OCI-LY1 (cell line): Measurements from ENCODE around the gene OXT.

Experiments used
- H2AFZ ChIP-seq: fragments of 200-600 bp; sonication (generic), shearing (Covaris generic); 2 replicates; pipeline ENCODE4 v1.6.0; 2014; ENCODE audit warnings: antibody characterized with exemption, mild to moderate bottlenecking, low read length
- H3F3A ChIP-seq: fragments of 200-600 bp; sonication (generic), shearing (Covaris generic); 2 replicates; pipeline ENCODE4 v1.6.0; 2014; ENCODE audit warnings: mild to moderate bottlenecking, antibody characterized with exemption, low read length, moderate library complexity; ENCODE audit not compliant: insufficient read depth
- H3K27ac ChIP-seq: fragments of 200-600 bp; sonication (generic); 2 replicates; pipeline ENCODE4 v1.5.1; 2014; ENCODE audit warnings: low read length, mixed run types, mild to moderate bottlenecking, low read depth; ENCODE audit not compliant: poor library complexity, severe bottlenecking
- H3K27me3 ChIP-seq: fragments of 200-600 bp; sonication (generic); 2 replicates; pipeline ENCODE4 v1.6.0; 2014; ENCODE audit warnings: antibody characterized with exemption, mild to moderate bottlenecking, low read length, moderate library complexity; ENCODE audit not compliant: insufficient read depth
- H3K36me3 ChIP-seq: fragments of 200-600 bp; sonication (generic); 2 replicates; pipeline ENCODE4 v1.6.1; 2014; ENCODE audit warnings: mild to moderate bottlenecking, antibody characterized with exemption, low read length, moderate library complexity, mixed read lengths; ENCODE audit not compliant: insufficient read depth
- H3K4me1 ChIP-seq: fragments of 200-600 bp; sonication (generic); 2 replicates; pipeline ENCODE4 v1.5.1; 2014; ENCODE audit warnings: mild to moderate bottlenecking, low read length, moderate library complexity; ENCODE audit not compliant: insufficient read depth, severe bottlenecking
- H3K4me2 ChIP-seq: fragments of 200-600 bp; sonication (generic), shearing (Covaris generic); 2 replicates; pipeline ENCODE4 v1.6.1; 2014; ENCODE audit warnings: low read length
- H3K4me3 ChIP-seq: fragments of 200-600 bp; sonication (generic); 2 replicates; pipeline ENCODE4 v1.5.1; 2014; ENCODE audit warnings: low read length, low read depth, mild to moderate bottlenecking, mixed read lengths; ENCODE audit not compliant: poor library complexity, severe bottlenecking
- H3K79me2 ChIP-seq: fragments of 200-600 bp; shearing (Covaris generic); 2 replicates; pipeline ENCODE4 v1.6.1; 2016; ENCODE audit warnings: mixed run types, low read length, mixed read lengths; ENCODE audit not compliant: insufficient read depth
- H3K9ac ChIP-seq: fragments of 200-600 bp; sonication (generic), shearing (Covaris generic); 2 replicates; pipeline ENCODE4 v1.6.1; 2014; ENCODE audit warnings: mild to moderate bottlenecking, low read length, mixed read lengths
- H3K9me2 ChIP-seq: fragments of 200-600 bp; sonication (generic), shearing (Covaris generic); 2 replicates; pipeline ENCODE4 v1.6.1; 2014; ENCODE audit warnings: low read depth, mild to moderate bottlenecking, low read length, mixed read lengths
- H3K9me3 ChIP-seq: fragments of 200-600 bp; shearing (Covaris generic); 2 replicates; pipeline ENCODE4 v1.6.1; 2014; ENCODE audit warnings: low read length, mixed read lengths
- H4K20me1 ChIP-seq: fragments of 200-600 bp; sonication (generic), shearing (Covaris generic); 2 replicates; pipeline ENCODE4 v1.6.0; 2016; ENCODE audit warnings: mild to moderate bottlenecking, low read length; ENCODE audit not compliant: insufficient read depth
- CTCF ChIP-seq: fragments of 200-600 bp; sonication (generic), shearing (Covaris generic); IDR thresholded peaks from 2 replicates; pipeline ENCODE4 v1.5.1; 2017; ENCODE audit warnings: mild to moderate bottlenecking, antibody characterized with exemption, low read length, moderate library complexity, mixed read lengths
- EZH2 ChIP-seq: fragments of 200-600 bp; sonication (generic), shearing (Covaris generic); IDR thresholded peaks from 2 replicates; pipeline ENCODE4 v1.8.0; 2017; ENCODE audit warnings: borderline replicate concordance, mixed run types, mild to moderate bottlenecking, antibody characterized with exemption, low read length, moderate library complexity, mixed read lengths

Gene OXT

GRCh38 chr20:3090565-3090964, 19.1 kb downstream of the OXT start:
- Histone ChIP-seq H3K9me2 (no peaks in the 10 kb centered on the region), H3K4me1 (no peaks in the 10 kb centered on the region), H3K4me3 (no peak overlapping the region), H2AFZ (no peak overlapping the region), H3K36me3 (no peaks in the 10 kb centered on the region), H3K9ac (no peak overlapping the region), H3K27ac (no peak overlapping the region), H3K79me2 (no peaks in the 10 kb centered on the region), H3F3A (no peaks in the 10 kb centered on the region), H4K20me1 (no peaks in the 10 kb centered on the region), H3K9me3 (no peaks in the 10 kb centered on the region), H3K4me2 (no peak overlapping the region), H3K27me3 (no peaks in the 10 kb centered on the region; the same call in 1 of the 2 replicates)
- TF ChIP-seq EZH2 (no peak), CTCF (no peak)

- Histone ChIP-seq H3K4me2 (no peak overlapping the region), H3K36me3 (no peaks in the 10 kb centered on the region), H3K4me1 (no peaks in the 10 kb centered on the region), H3K27me3 (no peaks in the 10 kb centered on the region; the same call in 1 of the 2 replicates), H3K79me2 (no peaks in the 10 kb centered on the region), H3K9me3 (no peaks in the 10 kb centered on the region), H3K4me3 (no peak overlapping the region), H2AFZ (no peak overlapping the region), H3K9me2 (no peaks in the 10 kb centered on the region), H4K20me1 (no peaks in the 10 kb centered on the region), H3K9ac (no peak overlapping the region), H3K27ac (no peak overlapping the region), H3F3A (no peaks in the 10 kb centered on the region)
- no peak for TF ChIP-seq CTCF
- no peak for TF ChIP-seq EZH2
Observed at GRCh38 chr20:3092611-3093379, 21.4 kb downstream of the OXT start.

DNA sequence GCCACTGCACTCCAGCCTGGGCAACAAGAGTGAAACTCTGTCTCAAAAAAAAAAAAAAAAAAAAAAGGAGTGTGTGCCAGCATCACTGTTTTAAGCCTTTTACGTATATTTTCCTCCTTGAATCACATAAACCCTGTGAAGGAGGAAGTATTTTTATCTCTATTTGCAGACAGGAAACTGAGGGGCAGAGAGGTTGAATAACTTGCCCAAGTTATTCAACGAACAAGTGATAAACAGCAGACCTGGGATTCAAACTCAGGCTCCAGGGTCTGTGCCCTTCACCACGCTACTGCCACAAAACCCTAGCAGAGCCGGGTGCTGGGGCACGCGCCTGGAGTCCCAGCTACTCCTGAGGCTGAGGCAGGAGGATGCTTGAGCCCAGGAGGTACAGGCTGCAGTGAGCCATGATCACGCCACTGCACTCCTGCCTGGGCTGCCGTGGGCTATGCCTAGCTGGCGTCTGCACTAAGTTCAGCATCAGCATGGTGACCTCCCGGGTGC, 22.5 kb downstream of the OXT start:
- no peaks in the 10 kb centered on the region for H4K20me1 ChIP-seq
- no peaks in the 10 kb centered on the region for H3K9me3 ChIP-seq
- H3K27ac ChIP-seq, result no peak overlapping the region
- no peaks in the 10 kb centered on the region for H3K79me2 ChIP-seq
- H2AFZ ChIP-seq, result no peak overlapping the region
- H3F3A ChIP-seq, result no peaks in the 10 kb centered on the region
- no peak overlapping the region for H3K4me2 ChIP-seq
- H3K9ac ChIP-seq, result no peak overlapping the region
- no peaks in the 10 kb centered on the region for H3K9me2 ChIP-seq
- no peaks in the 10 kb centered on the region; the same call in 1 of the 2 replicates for H3K27me3 ChIP-seq
- no peak for TF ChIP-seq EZH2
- TF ChIP-seq CTCF, result no peak
- no peaks in the 10 kb centered on the region for H3K4me1 ChIP-seq
- no peaks in the 10 kb centered on the region for H3K36me3 ChIP-seq
- H3K4me3 ChIP-seq, result no peak overlapping the region
